DND-41 (cell line): ENCODE measurements around the gene FSTL1.

Experiments
- EZH2 ChIP-seq: IDR thresholded peaks from 3 replicates; pipeline ENCODE4 v1.6.1; 2012; ENCODE audit warnings: borderline replicate concordance, low read depth, mild to moderate bottlenecking, moderate library complexity, low read length, inconsistent platforms; ENCODE audit not compliant: severe bottlenecking
- TF ChIP-seq, protein P1 (sequence below): IDR thresholded peaks from 2 replicates; pipeline ENCODE4 v1.5.1; 2012; ENCODE audit warnings: borderline replicate concordance, low read length, moderate library complexity, mild to moderate bottlenecking; ENCODE audit not compliant: poor library complexity, severe bottlenecking; ENCODE audit errors: extremely low read depth

- TF ChIP-seq, protein P1, sequence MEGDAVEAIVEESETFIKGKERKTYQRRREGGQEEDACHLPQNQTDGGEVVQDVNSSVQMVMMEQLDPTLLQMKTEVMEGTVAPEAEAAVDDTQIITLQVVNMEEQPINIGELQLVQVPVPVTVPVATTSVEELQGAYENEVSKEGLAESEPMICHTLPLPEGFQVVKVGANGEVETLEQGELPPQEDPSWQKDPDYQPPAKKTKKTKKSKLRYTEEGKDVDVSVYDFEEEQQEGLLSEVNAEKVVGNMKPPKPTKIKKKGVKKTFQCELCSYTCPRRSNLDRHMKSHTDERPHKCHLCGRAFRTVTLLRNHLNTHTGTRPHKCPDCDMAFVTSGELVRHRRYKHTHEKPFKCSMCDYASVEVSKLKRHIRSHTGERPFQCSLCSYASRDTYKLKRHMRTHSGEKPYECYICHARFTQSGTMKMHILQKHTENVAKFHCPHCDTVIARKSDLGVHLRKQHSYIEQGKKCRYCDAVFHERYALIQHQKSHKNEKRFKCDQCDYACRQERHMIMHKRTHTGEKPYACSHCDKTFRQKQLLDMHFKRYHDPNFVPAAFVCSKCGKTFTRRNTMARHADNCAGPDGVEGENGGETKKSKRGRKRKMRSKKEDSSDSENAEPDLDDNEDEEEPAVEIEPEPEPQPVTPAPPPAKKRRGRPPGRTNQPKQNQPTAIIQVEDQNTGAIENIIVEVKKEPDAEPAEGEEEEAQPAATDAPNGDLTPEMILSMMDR, result no peak
- no peak for TF ChIP-seq EZH2
Measured at GRCh38 chr3:120496278-120497002, 45.6 kb upstream of the FSTL1 start.
